SH-SY5Y (cell line): Measurements from ENCODE around the gene SUGCT.

ENCODE experiments used
- GATA2 ChIP-seq: IDR thresholded peaks from 2 replicates; pipeline ENCODE4 v1.6.1; 2011; ENCODE audit warnings: mild to moderate bottlenecking, low read depth, low read length
- GATA3 ChIP-seq: IDR thresholded peaks from 2 replicates; pipeline ENCODE4 v1.6.1; 2011; ENCODE audit warnings: low read depth, mild to moderate bottlenecking, low read length, moderate library complexity

GRCh38 chr7:40538281-40538680 lies 403.5 kb downstream of the SUGCT start:
- no peak for TF ChIP-seq GATA3
- TF ChIP-seq GATA2 = no peak
